ENCODE data around the gene TMEM53. TPM values are rescaled to one million over a fixed set of nuclear protein-coding genes. Genes with fewer than 3 reads are reported as not detected.
A peak's percentile ranks its signal among the peaks of the same experiment; 100 is the strongest.

The TMEM53 gene
- total RNA-seq, 1 experiment from 2014 or later, result 8.2 TPM

DNA sequence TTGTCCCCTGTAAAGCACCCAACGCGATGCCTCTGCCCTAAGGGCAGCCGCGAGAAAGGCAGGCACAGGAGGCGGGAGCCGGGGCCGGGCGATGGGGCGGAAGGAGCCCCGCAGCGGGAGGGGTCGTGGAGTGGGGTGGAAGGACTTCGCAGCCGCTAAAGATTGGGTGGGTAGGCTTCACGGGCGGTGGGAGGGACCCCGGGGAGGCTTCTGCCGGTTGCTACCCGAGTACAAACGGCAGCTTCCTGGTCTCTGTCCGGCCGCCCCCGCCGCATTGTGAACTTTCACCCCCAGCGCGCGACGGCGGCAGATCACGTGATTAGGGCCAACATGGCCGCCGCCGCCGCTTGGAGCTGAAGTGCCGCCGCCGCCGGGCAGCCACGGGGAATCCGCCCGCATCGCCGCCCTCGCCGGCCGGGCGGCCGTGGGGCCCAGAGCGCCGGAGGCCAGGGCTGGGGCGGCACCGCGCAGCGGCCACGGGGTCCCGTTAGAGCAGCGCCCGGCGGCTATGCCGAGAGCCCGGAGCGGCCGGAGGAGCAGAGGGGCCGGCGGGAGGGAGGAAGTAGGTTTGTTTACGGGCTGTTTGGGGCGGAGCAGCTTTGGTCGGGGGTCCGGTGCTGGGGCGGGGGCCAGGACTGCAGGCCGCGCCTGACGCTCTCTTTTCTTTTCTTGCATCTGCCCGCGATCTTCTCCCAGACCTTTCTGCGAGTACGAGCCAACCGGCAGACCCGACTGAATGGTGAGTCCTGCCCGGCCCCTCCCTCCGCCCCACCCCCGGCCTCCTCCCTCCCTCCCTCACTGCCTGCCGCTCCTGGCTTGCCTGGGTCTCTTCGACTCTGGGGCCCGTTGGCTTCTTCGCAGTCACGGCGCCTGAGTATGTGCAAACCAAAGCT is 42.4 kb downstream of the TMEM53 start:
- H3K27me3 Mint-ChIP-seq (ENCODE audit: low read depth), result no peaks in the 10 kb centered on the region
- H3K27ac Mint-ChIP-seq, result peak overlapping the region; percentile 95
- ChIA-PET CTCF (interaction anchor here (0.7 to 3.7 kb wide), 10 partner anchors 19 to 337 kb away, joined by 3 to 30 read pairs (median 6); partner anchors contain the start of genes ARMH1 and TMEM53), POLR2A (interaction anchor here (0.9 to 2.4 kb wide), 7 partner anchors 15 to 277 kb away, joined by 3 to 10 read pairs (median 4); no protein-coding TSS in a partner anchor)
- peak; percentile 82 for ATAC-seq
- peak overlapping the region; percentile 83 for H3K4me3 Mint-ChIP-seq
- H3K36me3 Mint-ChIP-seq, result peaks cover 35% of the 10 kb centered on the region
- peak; percentile 84 for DNase-seq (ENCODE audit: low spot score)
- peaks cover 26% of the 10 kb centered on the region for H3K4me1 Mint-ChIP-seq
- no peaks in the 10 kb centered on the region for H3K9me3 Mint-ChIP-seq
- TF ChIP-seq NFE2L1 (CRISPR knock-in tag; IDR thresholded peaks at IDR 0.05), result no peak
- TF ChIP-seq, protein P1, sequence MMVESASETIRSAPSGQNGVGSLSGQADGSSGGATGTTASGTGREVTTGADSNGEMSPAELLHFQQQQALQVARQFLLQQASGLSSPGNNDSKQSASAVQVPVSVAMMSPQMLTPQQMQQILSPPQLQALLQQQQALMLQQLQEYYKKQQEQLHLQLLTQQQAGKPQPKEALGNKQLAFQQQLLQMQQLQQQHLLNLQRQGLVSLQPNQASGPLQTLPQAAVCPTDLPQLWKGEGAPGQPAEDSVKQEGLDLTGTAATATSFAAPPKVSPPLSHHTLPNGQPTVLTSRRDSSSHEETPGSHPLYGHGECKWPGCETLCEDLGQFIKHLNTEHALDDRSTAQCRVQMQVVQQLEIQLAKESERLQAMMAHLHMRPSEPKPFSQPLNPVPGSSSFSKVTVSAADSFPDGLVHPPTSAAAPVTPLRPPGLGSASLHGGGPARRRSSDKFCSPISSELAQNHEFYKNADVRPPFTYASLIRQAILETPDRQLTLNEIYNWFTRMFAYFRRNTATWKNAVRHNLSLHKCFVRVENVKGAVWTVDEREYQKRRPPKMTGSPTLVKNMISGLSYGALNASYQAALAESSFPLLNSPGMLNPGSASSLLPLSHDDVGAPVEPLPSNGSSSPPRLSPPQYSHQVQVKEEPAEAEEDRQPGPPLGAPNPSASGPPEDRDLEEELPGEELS (CRISPR knock-in tag; IDR thresholded peaks at IDR 0.05), result peak; percentile 55; the same call in 1 of the 2 replicates
- TF ChIP-seq, protein P2, sequence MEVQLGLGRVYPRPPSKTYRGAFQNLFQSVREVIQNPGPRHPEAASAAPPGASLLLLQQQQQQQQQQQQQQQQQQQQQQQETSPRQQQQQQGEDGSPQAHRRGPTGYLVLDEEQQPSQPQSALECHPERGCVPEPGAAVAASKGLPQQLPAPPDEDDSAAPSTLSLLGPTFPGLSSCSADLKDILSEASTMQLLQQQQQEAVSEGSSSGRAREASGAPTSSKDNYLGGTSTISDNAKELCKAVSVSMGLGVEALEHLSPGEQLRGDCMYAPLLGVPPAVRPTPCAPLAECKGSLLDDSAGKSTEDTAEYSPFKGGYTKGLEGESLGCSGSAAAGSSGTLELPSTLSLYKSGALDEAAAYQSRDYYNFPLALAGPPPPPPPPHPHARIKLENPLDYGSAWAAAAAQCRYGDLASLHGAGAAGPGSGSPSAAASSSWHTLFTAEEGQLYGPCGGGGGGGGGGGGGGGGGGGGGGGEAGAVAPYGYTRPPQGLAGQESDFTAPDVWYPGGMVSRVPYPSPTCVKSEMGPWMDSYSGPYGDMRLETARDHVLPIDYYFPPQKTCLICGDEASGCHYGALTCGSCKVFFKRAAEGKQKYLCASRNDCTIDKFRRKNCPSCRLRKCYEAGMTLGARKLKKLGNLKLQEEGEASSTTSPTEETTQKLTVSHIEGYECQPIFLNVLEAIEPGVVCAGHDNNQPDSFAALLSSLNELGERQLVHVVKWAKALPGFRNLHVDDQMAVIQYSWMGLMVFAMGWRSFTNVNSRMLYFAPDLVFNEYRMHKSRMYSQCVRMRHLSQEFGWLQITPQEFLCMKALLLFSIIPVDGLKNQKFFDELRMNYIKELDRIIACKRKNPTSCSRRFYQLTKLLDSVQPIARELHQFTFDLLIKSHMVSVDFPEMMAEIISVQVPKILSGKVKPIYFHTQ (CRISPR knock-in tag; IDR thresholded peaks at IDR 0.05), result peak; percentile 79; the same call in 1 of the 2 replicates
- no peak for TF ChIP-seq TEAD4 (CRISPR knock-in tag; IDR thresholded peaks at IDR 0.05)
- TF ChIP-seq, protein P3, sequence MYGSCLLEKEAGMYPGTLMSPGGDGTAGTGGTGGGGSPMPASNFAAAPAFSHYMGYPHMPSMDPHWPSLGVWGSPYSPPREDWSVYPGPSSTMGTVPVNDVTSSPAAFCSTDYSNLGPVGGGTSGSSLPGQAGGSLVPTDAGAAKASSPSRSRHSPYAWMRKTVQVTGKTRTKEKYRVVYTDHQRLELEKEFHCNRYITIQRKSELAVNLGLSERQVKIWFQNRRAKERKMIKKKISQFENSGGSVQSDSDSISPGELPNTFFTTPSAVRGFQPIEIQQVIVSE (CRISPR knock-in tag; IDR thresholded peaks at IDR 0.05; ENCODE audit: borderline replicate concordance), result no peak
- no peak for TF ChIP-seq JUN (CRISPR knock-in tag; IDR thresholded peaks at IDR 0.05)
- peak; percentile 85; the same call in 1 of the 2 replicates for TF ChIP-seq FOXK1 (CRISPR knock-in tag; IDR thresholded peaks at IDR 0.05)
- TF ChIP-seq, protein P4, sequence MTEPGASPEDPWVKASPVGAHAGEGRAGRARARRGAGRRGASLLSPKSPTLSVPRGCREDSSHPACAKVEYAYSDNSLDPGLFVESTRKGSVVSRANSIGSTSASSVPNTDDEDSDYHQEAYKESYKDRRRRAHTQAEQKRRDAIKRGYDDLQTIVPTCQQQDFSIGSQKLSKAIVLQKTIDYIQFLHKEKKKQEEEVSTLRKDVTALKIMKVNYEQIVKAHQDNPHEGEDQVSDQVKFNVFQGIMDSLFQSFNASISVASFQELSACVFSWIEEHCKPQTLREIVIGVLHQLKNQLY (CRISPR knock-in tag; IDR thresholded peaks at IDR 0.05), result no peak
- no peak for TF ChIP-seq NFYB (CRISPR knock-in tag; conservative IDR thresholded peaks at IDR 0.05; ENCODE audit: low read depth)
- TF ChIP-seq, protein P5, sequence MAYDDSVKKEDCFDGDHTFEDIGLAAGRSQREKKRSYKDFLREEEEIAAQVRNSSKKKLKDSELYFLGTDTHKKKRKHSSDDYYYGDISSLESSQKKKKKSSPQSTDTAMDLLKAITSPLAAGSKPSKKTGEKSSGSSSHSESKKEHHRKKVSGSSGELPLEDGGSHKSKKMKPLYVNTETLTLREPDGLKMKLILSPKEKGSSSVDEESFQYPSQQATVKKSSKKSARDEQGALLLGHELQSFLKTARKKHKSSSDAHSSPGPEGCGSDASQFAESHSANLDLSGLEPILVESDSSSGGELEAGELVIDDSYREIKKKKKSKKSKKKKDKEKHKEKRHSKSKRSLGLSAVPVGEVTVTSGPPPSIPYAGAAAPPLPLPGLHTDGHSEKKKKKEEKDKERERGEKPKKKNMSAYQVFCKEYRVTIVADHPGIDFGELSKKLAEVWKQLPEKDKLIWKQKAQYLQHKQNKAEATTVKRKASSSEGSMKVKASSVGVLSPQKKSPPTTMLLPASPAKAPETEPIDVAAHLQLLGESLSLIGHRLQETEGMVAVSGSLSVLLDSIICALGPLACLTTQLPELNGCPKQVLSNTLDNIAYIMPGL (CRISPR knock-in tag; IDR thresholded peaks at IDR 0.05), result peak; percentile 66
- TF ChIP-seq OVOL2 (CRISPR knock-in tag; IDR thresholded peaks at IDR 0.05; ENCODE audit: borderline replicate concordance), result peak; percentile 42; the same call in 1 of the 2 replicates
- peak; percentile 95 for TF ChIP-seq FOXP1 (CRISPR knock-in tag; IDR thresholded peaks at IDR 0.05; ENCODE audit: borderline replicate concordance)
- no peak for TF ChIP-seq ZNF138 (CRISPR knock-in tag; conservative IDR thresholded peaks at IDR 0.05)
- TF ChIP-seq ZNF416 (CRISPR knock-in tag; IDR thresholded peaks at IDR 0.05), result peak; percentile 72; the same call in 1 of the 2 replicates
- peak; percentile 74; the same call in 1 of the 2 replicates for TF ChIP-seq CREM (CRISPR knock-in tag; IDR thresholded peaks at IDR 0.05)
- no peak for TF ChIP-seq ZNF396 (CRISPR knock-in tag; IDR thresholded peaks at IDR 0.05; ENCODE audit: borderline replicate concordance)
- TF ChIP-seq, protein P6, sequence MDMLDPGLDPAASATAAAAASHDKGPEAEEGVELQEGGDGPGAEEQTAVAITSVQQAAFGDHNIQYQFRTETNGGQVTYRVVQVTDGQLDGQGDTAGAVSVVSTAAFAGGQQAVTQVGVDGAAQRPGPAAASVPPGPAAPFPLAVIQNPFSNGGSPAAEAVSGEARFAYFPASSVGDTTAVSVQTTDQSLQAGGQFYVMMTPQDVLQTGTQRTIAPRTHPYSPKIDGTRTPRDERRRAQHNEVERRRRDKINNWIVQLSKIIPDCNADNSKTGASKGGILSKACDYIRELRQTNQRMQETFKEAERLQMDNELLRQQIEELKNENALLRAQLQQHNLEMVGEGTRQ (CRISPR knock-in tag; IDR thresholded peaks at IDR 0.05), result peak; percentile 98
- peak; percentile 11; the same call in 1 of the 2 replicates for TF ChIP-seq ZNF317 (CRISPR knock-in tag; IDR thresholded peaks at IDR 0.05; ENCODE audit: borderline replicate concordance, low read depth)
- TF ChIP-seq CBFB (CRISPR knock-in tag; IDR thresholded peaks at IDR 0.05; ENCODE audit: low read depth), result no peak
- no peak for TF ChIP-seq ZBTB21 (CRISPR knock-in tag; IDR thresholded peaks at IDR 0.05; ENCODE audit: borderline replicate concordance)
- TF ChIP-seq, protein P7, sequence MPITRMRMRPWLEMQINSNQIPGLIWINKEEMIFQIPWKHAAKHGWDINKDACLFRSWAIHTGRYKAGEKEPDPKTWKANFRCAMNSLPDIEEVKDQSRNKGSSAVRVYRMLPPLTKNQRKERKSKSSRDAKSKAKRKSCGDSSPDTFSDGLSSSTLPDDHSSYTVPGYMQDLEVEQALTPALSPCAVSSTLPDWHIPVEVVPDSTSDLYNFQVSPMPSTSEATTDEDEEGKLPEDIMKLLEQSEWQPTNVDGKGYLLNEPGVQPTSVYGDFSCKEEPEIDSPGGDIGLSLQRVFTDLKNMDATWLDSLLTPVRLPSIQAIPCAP (CRISPR knock-in tag; IDR thresholded peaks at IDR 0.05), result no peak
- TF ChIP-seq HMGA2 (CRISPR knock-in tag; IDR thresholded peaks at IDR 0.05), result no peak
- peak; percentile 85; the same call in 1 of the 2 replicates for TF ChIP-seq ZNF671 (CRISPR knock-in tag; IDR thresholded peaks at IDR 0.05)
- no peak for TF ChIP-seq SOX15 (CRISPR knock-in tag; IDR thresholded peaks at IDR 0.05)
- TF ChIP-seq SP1 (CRISPR knock-in tag; conservative IDR thresholded peaks at IDR 0.05), result peak; percentile 70
- peak; percentile 56; the same call in 1 of the 2 replicates for TF ChIP-seq KAT7 (CRISPR knock-in tag; IDR thresholded peaks at IDR 0.05; ENCODE audit: borderline replicate concordance)
